ENCODE measurements around the gene CRYBG2. TPM values are rescaled to one million over a fixed set of nuclear protein-coding genes. Genes with fewer than 3 reads are reported as not detected.
A peak's percentile ranks its signal among the peaks of the same experiment; 100 is the strongest.

The CRYBG2 gene
- total RNA-seq, 2 donors from 2014 or later = 0.52 TPM; not detected in 1

GRCh38 chr1:26289158-26290059, 64.5 kb downstream of the CRYBG2 start:
- intact Hi-C loops (cut with DNase I) = loop anchor here in 1 of 2 donors (5.0 kb wide), 2 partner anchors 33 to 582 kb away; no protein-coding TSS in a partner anchor
- no peak for DNase-seq (ENCODE audit: low spot score)

GRCh38 chr1:26288311-26288941, 65.5 kb downstream of the CRYBG2 start:
- no peak for DNase-seq (ENCODE audit: low spot score)
- intact Hi-C loops (cut with DNase I) = loop anchor here in 1 of 2 donors (5.0 kb wide), 1 partner anchor 34 kb away; no protein-coding TSS in a partner anchor

GRCh38 chr1:26287811-26288210, 66.1 kb downstream of the CRYBG2 start:
- intact Hi-C loops (cut with DNase I) = loop anchor here in 1 of 2 donors (5.0 kb wide), 1 partner anchor 34 kb away; no protein-coding TSS in a partner anchor
- DNase-seq (ENCODE audit: low spot score) = no peak

GRCh38 chr1:26287033-26287711, 66.8 kb downstream of the CRYBG2 start:
- intact Hi-C loops (cut with DNase I) = loop anchor here in 1 of 2 donors (5.0 kb wide), 1 partner anchor 35 kb away; no protein-coding TSS in a partner anchor

GRCh38 chr1:26286064-26286416, 67.9 kb downstream of the CRYBG2 start:
- intact Hi-C loops (cut with DNase I) = loop anchor here in 1 of 2 donors (5.0 kb wide), 1 partner anchor 36 kb away; no protein-coding TSS in a partner anchor
- DNase-seq (ENCODE audit: low spot score) = no peak

More at GRCh38 chr1:26287033-26287711, 66.8 kb downstream of the CRYBG2 start:
- no peak for DNase-seq (ENCODE audit: low spot score)

- intact Hi-C loops (cut with DNase I) = loop anchor here in 1 of 2 donors (5.0 kb wide), 1 partner anchor 37 kb away; no protein-coding TSS in a partner anchor
- DNase-seq (ENCODE audit: low spot score) = no peak
Observed at GRCh38 chr1:26285366-26286063, 68.4 kb downstream of the CRYBG2 start.

- DNase-seq (ENCODE audit: low spot score) = peak; percentile 95
Observed at GRCh38 chr1:26284597-26285347, 69.2 kb downstream of the CRYBG2 start.

GRCh38 chr1:26283871-26284596, 69.9 kb downstream of the CRYBG2 start:
- peak; percentile 81 for DNase-seq (ENCODE audit: low spot score)
- intact Hi-C loops (cut with DNase I) = no loop called here

More at GRCh38 chr1:26284597-26285347, 69.2 kb downstream of the CRYBG2 start:
- intact Hi-C loops (cut with DNase I) = loop anchor here in 1 of 2 donors (5.0 kb wide), 1 partner anchor 38 kb away; no protein-coding TSS in a partner anchor

- peak; percentile 69 for DNase-seq (ENCODE audit: low spot score)
- intact Hi-C loops (cut with DNase I) = no loop called here
Observed at GRCh38 chr1:26283279-26283853, 70.6 kb downstream of the CRYBG2 start.

- intact Hi-C loops (cut with DNase I) = no loop called here
- DNase-seq (ENCODE audit: low spot score) = no peak
Observed at GRCh38 chr1:26282401-26282918, 71.5 kb downstream of the CRYBG2 start.

- intact Hi-C loops (cut with DNase I) = no loop called here
- DNase-seq (ENCODE audit: low spot score) = no peak
Observed at GRCh38 chr1:26281971-26282370, 72.0 kb downstream of the CRYBG2 start.

GRCh38 chr1:26281091-26281958, 72.6 kb downstream of the CRYBG2 start:
- intact Hi-C loops (cut with DNase I) = no loop called here

GRCh38 chr1:26280333-26281042, 73.4 kb downstream of the CRYBG2 start:
- DNase-seq (ENCODE audit: low spot score) = no peak
- intact Hi-C loops (cut with DNase I) = no loop called here

More at GRCh38 chr1:26281091-26281958, 72.6 kb downstream of the CRYBG2 start:
- DNase-seq (ENCODE audit: low spot score) = no peak

- intact Hi-C loops (cut with DNase I) = no loop called here
- peak; percentile 96 for DNase-seq (ENCODE audit: low spot score)
Observed at GRCh38 chr1:26279456-26280332, 74.2 kb downstream of the CRYBG2 start, which contains the start of gene SH3BGRL3. TSS of gene SH3BGRL3 (plus strand) at chr1:26280086. CDS start at chr1:26280156, 70 bp downstream.
